GM12891 (cell line): ENCODE results near the gene ALX1.

Experiments used
- POLR2A ChIP-seq: IDR thresholded peaks from 2 replicates; pipeline ENCODE4 v1.6.1; 2011; ENCODE audit warnings: low read depth, low read length, control low read depth
- POLR2AphosphoS5 ChIP-seq: IDR thresholded peaks from 2 replicates; pipeline ENCODE4 v1.6.1; 2011; ENCODE audit warnings: low read depth, low read length, control low read depth
- TAF1 ChIP-seq: IDR thresholded peaks from 2 replicates; pipeline ENCODE4 v1.6.1; 2011; ENCODE audit warnings: low read depth, low read length, control low read depth

DNA sequence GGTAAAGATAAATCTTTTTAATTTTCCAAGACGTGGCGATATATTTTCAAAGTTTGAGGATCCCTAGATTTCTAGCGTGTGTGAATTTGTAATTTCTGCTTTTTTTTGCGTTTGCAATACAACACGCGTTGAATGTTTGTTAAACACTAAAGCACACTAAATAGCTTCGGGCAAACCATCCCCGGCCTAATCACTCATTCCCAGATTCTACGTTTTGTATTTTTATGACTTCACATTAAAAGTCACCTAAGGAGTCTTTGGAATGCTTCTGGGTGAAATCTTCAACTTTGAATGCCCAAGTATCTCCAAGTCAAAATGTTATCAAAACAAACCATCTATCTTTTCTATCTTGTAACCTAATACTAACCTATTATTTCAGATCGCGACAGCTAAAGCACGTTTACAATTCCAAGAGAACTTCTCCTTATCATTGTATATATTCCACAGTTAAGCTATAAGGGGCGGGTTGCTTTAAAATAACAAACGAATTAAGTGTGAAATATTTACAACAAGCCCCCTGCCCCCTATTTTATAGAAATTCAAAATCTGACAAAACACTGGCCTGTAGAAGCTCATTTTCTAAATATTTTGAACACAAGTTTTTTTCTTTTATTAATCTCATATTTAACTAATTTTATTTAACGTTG, 1.1 kb downstream of the ALX1 start:
- TF ChIP-seq POLR2AphosphoS5 (no peak), POLR2A (no peak), TAF1 (no peak)
